Gastroesophageal sphincter (tissue), 3 donors: ENCODE data around the gene GPR139.

ENCODE experiments used
- CTCF ChIP-seq, 4 experiments: fragments of 200-600 bp in 2 of 4; fragments of 450-650 bp in 2 of 4; sonication (generic) in 1 of 4; IDR thresholded peaks; one replicate each; pipeline ENCODE4 v1.5.1; 2017 to 2019; ENCODE audit warnings: antibody characterized with exemption in 4 of 4, mild to moderate bottlenecking in 2 of 4, moderate library complexity in 2 of 4
- POLR2A ChIP-seq, 2 donors: fragments of 450-650 bp; IDR thresholded peaks; one replicate each; pipeline ENCODE4 v1.6.1; 2017; ENCODE audit warnings: antibody characterized with exemption in 2 of 2, mild to moderate bottlenecking in 2 of 2, moderate library complexity in 1 of 2
- POLR2AphosphoS5 ChIP-seq: sonication (generic); formaldehyde crosslinking; IDR thresholded peaks from one replicate; pipeline ENCODE4 v1.6.1; 2017; ENCODE audit warnings: antibody characterized with exemption

- TF ChIP-seq POLR2AphosphoS5 (no peak), CTCF (IDR thresholded peaks at IDR 0.05) (no peak), POLR2A (IDR thresholded peaks at IDR 0.05) (no peak)
These were observed 1.6 kb upstream of the GPR139 start for GRCh38 chr16:20075243-20075642.
